AML-193 (cell line): ENCODE results near the gene RELN.

Experiments used
- DNase-seq, 2 experiments: peaks; one replicate each; lab custom pipeline; 2025; lab: John Stamatoyannopoulos, UW

Gene RELN

GRCh38 chr7:103715376-103716120, 273.9 kb downstream of the RELN start:
- DNase-seq: no peak

- DNase-seq: no peak
These were observed 275.0 kb downstream of the RELN start for GRCh38 chr7:103714376-103714927.

GRCh38 chr7:103712991-103713778, 276.3 kb downstream of the RELN start:
- DNase-seq: no peak

GRCh38 chr7:103711413-103711812, 278.0 kb downstream of the RELN start:
- no peak for DNase-seq

GRCh38 chr7:103710247-103710646, 279.2 kb downstream of the RELN start:
- no peak for DNase-seq

- no peak for DNase-seq
These were observed 282.7 kb downstream of the RELN start for GRCh38 chr7:103706805-103707204.

- no peak for DNase-seq
These were observed 283.9 kb downstream of the RELN start for GRCh38 chr7:103705542-103705941.

GRCh38 chr7:103704701-103705100, 284.8 kb downstream of the RELN start:
- no peak for DNase-seq

GRCh38 chr7:103702982-103703381, 286.5 kb downstream of the RELN start:
- no peak for DNase-seq

- no peak for DNase-seq
These were observed 287.0 kb downstream of the RELN start for GRCh38 chr7:103702454-103702853.

GRCh38 chr7:103699032-103699431, 290.4 kb downstream of the RELN start:
- DNase-seq: no peak

- no peak for DNase-seq
These were observed 291.4 kb downstream of the RELN start for GRCh38 chr7:103698064-103698463.

GRCh38 chr7:103695521-103695920, 293.9 kb downstream of the RELN start:
- DNase-seq: no peak

GRCh38 chr7:103694304-103694703, 295.2 kb downstream of the RELN start:
- no peak for DNase-seq

GRCh38 chr7:103691291-103691690, 298.2 kb downstream of the RELN start:
- DNase-seq: no peak

GRCh38 chr7:103690242-103690974, 299.1 kb downstream of the RELN start:
- no peak for DNase-seq

- no peak for DNase-seq
These were observed 300.2 kb downstream of the RELN start for GRCh38 chr7:103689255-103689654.

GRCh38 chr7:103687951-103688350, 301.5 kb downstream of the RELN start:
- DNase-seq: no peak

GRCh38 chr7:103687272-103687671, 302.2 kb downstream of the RELN start:
- no peak for DNase-seq

GRCh38 chr7:103686763-103687162, 302.7 kb downstream of the RELN start:
- DNase-seq: no peak

- no peak for DNase-seq
These were observed 303.4 kb downstream of the RELN start for GRCh38 chr7:103686064-103686463.

- DNase-seq: no peak
These were observed 303.8 kb downstream of the RELN start for GRCh38 chr7:103685646-103686045.
